GM19043 (cell line): Measurements from ENCODE around the gene CACNA2D3.

Experiments
- ATAC-seq: cut with Tn5 transposase; IDR thresholded peaks from one replicate; pipeline ENCODE4 v1.9.1; 2021; ENCODE audit warnings: low read depth; ENCODE audit not compliant: unreplicated experiment

The CACNA2D3 gene

DNA sequence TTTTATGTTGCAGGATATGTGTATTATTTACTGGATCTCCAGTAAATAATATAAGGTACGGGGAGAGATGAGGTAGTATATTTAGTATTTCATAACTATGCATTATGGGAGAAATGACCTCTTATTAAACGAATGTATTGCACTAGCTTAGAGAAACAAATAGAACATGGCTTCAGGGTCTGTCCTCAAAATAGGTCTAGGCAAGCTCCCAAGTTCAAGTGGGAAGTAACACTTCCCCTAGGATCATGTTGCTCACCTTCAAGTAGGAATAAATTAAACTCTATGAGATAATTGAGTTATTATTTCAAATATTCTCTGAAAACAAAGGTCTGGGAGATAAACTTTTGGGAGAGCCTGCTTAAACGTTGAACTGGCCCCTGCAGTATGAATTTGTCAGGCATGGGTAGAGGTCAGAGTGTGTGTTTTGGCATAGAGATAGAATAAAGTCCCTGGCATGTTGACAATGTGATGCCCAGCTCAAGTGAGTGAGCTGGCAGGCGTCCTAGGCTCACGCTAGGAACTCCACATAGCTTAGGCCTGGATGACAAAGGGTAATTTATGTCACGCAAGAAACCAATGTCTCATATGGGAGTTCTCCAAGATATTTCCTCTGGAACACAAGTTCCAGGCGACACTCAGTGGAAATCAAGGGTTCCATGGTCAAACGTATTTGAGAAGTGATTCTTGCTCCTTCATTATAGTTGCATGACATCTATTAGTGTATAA is 236.8 kb downstream of the CACNA2D3 start:
- no peak for ATAC-seq

DNA sequence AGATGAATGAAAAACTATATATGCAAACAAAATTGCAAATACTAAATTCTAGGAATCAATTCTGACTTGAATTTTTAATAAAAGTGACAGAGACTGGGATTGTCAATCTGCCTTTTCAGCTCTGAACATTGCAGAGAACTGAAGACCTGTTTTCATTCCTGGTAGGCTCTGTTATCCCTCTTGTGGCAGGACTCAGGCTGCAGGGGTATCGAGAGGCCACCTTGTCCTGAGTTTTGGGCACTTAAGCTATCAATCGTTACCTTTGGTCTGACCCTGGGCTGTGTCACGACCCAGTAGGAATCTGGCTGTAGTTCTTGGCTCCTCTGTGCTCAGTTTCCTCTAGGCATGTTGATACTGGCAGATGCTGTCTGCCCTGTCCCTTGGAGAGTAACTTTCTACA is 238.0 kb downstream of the CACNA2D3 start:
- ATAC-seq: no peak

DNA sequence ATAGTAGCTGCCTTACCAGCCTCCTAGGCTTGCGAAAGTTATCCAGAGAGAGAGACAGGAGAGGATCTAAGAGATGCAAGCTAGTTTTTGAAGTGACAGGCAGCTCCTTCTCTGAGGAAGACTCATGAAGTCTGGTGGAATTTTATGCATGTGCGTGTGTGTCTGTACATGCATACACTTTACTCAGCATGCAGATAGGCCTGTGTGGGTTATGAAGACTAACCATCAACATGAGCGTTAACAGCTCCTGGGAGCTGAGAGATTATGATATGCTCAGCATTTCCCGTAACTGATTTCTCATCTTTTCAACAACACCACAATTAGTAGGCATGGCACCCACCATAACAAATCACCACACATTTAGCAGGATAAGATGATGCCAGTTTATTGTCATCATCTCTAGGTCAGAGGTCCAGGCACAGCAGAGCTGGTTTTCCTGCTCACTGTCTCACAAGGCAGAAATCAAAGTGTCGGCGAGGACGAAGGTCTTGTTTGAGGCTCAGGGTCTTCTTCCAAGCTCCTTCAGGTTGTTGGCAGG is 239.5 kb downstream of the CACNA2D3 start:
- ATAC-seq: no peak

DNA sequence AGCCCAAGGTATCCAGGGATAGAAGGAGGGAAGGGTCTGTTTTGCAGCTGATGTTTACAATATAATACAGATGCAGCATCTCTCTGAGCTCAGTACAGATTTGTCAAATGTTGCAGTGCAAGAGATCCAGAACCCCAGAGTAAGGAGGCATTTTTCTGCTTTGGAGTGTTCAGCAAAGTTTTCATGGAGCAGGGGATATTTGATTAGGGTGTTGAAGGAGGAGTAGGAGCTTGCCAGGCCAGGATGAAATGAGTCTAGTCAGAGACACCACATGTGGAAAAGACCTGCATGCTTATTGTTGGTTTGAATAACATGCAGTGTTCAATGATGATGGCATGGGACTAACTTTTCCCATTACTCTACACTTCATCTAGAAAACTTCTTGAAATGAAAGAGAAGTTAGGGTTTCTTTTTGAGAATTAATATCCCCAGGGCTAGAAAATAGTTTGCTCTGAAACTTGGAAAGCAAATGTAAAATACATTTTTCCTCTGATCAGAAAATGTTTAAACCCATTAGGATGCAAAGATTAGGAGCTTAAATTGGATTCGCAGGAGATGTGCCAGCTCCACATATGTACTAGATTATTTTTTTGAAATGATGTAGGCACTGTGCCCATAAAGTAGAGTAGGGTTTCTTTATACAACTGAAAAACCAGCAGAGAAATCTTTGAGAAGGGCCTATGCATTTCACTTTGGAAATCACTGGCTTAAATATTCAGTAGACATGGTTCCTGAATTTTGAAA is 243.8 kb downstream of the CACNA2D3 start:
- ATAC-seq: no peak

DNA sequence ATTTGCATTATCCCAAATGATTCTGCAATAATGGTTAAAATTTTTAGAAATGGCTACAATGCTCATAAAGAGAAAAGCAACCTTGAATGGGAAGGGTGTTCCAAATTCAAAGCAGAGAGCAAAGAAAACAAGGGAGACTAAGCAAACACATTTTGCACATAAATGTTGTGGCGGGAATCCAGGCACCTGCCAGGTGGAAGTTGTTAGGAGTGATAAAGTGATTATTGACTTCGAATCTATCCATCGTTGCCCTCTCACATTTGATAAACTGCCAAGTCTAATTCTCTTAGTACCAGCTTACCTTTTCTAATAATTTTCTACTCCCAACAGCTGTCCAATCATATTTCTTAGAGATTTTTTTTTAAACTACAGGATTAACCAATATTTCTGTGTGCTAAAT is 244.5 kb downstream of the CACNA2D3 start:
- no peak for ATAC-seq

DNA sequence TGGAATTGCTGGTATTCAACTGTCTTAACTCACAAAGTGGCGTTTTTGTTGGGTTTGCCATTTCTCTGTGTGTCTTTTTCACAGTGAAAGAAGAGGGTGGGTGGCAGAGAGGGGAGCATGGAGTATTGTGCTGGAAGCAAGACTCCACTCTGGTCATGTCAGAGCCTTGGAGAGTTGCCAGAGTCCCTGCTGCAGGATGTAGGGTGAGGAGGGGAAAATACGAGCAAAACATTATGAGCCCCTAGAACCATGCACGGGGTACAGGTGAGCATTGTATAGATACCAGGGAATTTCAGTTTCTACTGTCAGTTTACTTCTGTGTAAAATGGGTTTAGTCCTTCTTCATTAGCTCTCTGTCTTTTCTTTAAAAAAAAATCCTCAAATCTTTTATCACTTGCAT is 249.9 kb downstream of the CACNA2D3 start:
- ATAC-seq: no peak

DNA sequence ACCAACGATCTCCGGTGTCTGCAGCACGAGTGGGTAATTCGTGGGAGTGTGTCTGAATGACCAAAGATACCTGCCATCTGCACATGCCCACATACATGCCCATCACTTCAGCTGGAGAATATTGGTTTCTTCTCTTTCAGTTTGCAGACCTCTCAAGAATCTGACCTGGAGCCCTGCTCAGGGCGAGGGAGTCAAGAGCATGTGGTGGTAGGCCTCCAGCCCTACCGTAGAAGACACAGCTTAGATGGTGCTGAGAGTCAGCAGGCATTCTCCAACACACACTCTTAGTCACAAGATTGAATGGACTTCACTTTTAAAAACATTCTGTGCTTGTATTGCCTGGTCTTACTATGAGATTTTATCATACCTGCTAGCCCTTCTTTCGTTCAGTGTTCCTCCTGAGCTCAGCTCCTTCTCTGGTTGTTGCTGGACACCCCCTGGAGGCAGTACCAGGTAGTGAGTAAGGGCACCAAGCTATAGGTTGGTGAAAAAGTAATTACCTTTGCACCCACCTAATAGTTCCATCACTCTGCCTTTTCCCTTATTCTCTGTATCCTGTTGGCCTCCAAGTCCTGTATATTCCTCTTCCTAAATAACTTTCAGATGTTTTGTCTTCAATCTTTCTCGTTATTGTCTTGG is 252.0 kb downstream of the CACNA2D3 start:
- ATAC-seq: no peak

DNA sequence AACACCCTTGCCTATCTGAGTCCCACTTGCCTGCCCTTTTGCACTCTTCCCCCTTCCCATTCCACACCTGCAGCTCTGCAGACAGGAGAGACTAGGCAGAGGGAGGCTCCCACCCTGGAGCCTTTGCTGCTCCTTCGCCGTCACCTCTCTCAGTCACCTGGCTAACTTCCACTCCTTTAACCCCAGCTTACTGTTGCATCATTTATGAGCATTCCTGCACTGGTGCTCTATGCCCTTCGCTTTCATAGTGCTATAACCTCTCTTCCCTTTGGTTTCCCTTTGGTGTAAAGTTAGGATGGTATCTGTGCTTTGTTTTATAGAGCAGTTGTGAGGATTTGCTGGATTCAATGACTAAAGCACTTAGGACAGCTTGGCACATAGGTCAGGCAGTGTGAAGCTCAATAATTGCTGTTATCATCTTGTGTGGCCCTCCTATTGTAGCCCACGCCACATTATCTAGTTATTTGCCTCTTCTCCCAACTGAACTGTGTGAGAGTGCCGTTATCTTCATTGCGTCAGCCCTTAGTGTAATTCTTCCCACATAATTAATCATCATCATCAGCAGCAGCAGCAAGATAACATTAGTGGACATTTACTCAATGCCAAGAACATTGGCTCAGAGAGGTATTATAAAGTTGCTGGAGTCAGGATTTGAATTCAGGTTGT is 253.9 kb downstream of the CACNA2D3 start:
- no peak for ATAC-seq

DNA sequence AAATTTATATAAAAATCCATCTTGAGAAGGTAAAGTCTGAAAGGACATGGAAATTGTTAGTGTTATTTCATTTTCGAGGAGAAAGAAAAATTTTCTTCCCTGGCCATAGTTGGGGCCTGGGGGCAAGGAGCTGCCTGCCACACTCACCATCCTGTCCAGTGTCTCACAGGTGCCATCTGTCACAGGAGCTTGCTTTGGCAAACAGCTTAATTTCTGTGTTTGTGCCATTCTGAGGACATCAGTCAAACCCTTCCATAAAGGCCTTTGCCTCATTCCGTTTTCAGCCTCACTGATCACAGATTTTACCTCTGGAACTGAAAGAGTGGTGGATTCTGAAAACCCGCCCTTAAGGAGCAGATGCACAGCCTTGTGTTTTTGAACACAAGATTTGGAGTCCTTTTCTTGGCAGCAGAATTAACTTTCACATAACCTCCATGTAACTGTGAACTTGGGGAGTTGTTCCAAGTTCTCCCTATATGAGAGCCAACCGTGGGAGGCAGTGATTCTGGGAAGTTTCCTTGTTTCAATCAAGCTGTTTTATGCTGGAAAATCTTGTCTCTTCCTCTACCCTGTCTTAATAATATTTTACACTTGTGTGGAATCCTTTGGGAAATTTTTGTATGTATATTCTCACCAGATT is 254.7 kb downstream of the CACNA2D3 start:
- ATAC-seq: no peak

DNA sequence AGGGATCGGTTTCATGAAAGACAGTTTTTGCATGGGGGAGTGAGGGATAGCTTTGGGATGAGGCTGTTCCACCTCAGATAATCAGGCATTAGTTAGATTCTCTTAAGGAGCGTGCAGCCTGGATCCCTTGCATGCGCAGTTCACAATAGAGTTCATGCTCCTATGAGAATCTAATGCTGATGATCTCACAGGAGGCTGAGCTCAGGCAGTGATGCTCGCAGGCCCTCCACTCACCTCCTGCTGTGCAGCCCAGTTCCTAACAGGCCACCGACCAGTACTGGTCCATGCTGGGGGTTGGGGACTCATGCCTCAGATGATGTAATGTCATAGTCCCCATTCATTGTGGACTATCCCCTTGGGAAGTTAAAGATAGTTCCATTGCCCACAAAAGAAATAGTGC is 255.8 kb downstream of the CACNA2D3 start:
- ATAC-seq: no peak

DNA sequence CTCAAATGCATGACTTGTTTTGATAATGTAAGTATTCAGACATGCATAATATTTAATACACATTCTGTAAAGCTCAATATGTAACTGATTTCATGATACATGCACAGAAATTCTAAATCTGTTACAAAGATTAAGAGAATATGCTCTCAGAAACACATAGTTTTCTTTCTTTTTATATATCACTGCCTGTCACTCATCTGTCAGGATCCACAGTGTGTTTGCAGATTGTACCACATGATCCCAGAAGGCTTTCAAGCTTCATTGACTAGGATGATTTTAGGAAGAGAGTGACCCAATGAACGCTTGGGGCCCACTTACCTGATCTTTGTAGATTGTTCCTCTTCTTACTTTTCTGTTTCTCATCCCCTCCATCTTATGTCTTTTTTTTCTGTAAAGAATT is 261.9 kb downstream of the CACNA2D3 start:
- no peak for ATAC-seq

DNA sequence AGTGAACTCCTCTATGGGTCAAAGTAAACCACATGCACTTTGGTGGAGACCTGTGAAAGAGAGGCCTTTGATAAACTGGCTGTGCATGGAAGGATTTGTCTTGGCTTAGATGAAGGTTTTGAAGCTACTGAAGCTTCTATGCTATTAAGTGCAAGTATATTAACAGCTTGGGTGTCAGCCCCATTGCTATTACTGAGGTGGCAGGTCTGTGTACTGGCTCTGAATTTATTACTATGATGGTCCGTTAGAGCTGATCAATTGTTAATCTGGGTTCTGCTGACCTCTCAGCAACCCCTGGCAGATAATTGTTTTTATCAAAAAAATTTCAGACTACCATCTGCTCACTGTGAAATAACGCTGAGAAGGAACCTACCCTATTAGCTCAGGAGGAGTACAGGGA is 268.2 kb downstream of the CACNA2D3 start:
- ATAC-seq: no peak

DNA sequence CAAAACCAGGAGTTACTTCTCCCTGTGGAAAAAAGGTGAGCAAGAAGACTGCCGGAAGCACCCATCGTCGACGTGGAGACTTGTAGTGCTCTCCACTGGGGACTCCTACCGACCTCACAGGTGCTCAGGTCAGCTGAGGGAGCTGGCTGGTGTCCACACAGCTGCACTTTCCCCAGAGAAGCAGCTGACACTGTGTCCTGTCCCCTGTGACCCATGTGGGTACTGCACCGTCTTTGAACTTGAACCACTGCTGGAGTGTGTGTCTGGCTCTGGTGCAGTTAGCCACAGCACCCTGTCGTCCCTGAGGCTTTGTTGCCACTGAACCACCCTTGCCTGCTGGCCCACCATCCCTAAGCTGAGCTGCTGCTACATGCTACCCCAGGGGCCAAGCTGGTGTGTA is 270.8 kb downstream of the CACNA2D3 start:
- ATAC-seq: no peak

DNA sequence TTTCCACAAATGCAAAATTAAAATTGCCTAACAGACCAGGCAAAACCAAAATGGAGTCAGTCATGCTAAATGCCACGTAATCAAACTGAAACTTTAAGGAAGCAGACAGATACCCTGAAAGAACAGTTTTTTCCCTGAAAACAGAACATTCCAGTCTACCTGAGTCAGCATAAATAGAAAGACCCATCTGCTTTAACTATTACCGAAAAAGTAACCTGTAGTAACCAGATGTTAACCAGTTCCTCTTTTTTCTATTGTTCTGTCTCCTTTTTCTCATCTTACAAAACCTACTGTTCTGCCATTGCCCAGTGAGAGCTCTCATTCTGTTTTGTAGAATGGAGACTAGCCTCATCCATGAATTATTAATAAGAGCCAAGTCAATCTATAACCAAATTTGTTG is 286.0 kb downstream of the CACNA2D3 start:
- ATAC-seq: no peak

DNA sequence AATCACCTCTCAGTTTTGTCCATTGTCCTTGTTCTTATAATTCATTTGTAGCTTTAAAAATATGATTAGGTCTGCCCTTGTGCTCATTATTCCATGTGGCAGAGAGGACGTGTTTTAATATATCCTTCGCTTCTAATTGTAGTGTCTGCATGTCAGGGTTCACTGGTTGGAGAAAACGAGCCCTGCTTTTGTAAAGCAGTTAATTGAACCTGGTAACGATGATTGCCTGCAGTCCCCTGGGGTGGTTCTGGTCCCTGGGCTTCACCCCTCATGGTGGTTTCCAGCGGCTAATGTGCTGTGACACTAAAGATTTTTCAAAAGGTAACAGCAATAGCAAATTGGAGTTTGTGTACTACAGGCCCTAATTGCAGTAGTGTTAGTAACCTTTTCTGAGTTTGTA is 299.6 kb downstream of the CACNA2D3 start:
- ATAC-seq: no peak

DNA sequence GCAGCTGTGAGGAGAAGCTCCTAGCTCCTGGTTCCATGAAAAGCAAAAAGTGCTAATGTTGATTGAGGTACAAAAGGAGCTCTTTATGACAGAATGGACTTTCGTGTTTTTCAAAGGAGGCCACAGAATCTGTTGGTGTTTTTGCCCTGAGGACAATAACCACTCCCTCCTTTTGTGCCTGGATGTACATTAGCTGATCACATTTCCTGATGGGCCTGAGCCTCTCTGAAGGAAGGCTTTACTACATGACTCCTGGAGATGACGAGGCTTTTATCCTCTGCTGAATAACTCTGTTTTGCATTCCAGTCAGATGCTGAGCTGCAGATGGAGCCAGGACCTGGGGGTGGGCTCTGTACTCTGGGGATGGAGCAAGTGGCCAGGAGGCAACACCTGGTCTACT is 301.9 kb downstream of the CACNA2D3 start:
- no peak for ATAC-seq

DNA sequence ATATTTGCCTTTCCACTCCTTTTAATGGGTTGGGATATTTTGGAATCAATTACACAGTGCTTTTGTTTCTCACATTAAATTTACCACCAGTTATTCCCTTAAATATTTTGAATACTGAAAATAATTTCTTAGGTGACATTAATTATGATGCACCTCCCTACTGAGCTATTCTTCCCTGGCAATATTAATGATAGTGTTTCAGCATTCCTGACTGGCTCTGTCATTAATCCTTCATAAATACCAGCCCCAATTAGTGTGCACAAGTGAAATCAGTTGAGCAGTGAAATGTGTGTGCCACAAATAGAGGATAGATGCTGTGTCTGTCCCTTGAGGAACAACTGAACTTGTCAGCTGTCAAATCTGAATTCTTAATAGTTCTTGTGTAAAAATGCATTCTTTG is 304.0 kb downstream of the CACNA2D3 start:
- ATAC-seq: no peak

DNA sequence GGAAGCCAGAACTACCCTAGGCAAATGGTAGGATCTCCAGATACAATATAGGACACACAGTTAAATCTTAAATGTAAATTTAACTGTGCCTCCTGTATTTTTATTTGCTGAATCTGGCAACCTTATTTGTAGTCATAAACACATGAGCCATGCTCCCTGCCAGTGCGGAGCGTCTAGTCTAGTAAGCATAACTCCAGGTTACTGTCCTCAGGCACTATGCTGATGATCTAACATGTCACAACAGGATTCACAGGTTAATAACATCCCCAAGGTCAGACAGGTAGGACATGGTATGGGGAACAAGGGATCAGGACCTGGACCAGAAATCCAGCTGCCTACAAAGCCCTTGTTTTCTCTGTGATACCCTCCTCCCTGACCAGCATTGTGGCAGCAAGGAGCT is 305.1 kb downstream of the CACNA2D3 start:
- no peak for ATAC-seq

DNA sequence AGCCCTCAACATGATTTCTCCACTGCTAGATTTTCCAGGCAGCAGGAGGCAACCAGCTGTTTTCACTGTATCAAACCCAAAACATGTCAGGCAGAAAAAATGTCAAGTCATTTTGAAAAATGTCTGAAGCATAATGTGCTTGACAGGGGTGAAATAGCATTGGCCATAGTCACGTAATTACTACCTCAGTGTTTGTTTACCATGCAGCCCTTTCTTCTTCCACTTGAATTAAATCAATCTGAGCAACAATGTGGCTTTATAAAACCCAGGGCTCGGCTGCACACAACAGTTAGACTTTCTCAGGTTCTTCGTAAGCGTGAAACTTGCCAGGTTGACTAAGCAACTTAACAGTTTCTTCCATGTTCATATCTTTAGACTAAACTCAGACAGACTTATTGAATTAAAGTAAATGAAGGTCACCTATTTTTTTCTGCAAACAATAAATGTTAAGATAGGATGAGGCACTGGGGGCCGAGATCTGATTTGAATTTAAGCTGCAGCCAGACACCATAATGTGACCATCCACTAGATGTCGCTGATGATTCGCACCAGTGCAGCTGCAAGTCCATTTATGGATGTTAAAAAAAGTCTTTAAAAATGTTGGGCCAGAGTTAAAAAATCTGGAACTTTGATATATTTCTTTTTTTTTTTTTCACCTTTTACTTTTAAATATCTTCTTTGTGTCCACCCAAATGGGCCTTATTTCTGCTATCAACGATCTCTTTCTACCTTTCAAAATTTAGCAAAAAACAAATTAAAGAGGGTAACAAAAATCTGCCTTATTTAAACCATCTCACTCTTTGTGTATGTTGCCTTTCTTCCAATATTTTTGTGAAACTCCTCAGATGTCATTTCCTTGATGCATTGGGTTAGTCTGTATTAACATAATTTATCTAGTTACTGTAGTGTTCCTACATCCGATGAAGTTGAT is 305.9 kb downstream of the CACNA2D3 start:
- no peak for ATAC-seq

DNA sequence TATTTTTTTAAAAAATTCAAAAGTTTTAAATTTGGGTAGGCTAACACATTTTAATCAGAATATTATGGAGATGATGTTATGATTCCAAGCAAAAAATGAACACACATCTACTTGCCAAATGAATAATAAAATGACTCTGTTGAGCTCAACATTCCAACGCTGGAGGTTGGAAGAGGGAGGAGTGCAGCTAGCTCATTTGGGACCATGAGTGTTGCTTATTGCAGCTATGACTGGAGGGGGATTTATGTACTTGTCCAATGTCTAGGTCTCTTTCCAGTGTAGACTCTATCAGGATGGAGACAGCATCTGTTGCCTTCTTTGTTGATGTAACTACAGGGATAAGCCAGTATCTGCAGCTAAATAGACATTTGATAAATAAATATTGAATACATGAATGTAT is 310.6 kb downstream of the CACNA2D3 start:
- ATAC-seq: no peak
